Upper lobe of left lung (tissue), 4 donors: ENCODE results near the gene SLC22A12.

ENCODE experiments used
- EP300 ChIP-seq, 4 donors: sonication (generic); formaldehyde crosslinking; IDR thresholded peaks; one replicate each; pipeline ENCODE4 v1.5.1; 2017; ENCODE audit warnings: antibody characterized with exemption in 4 of 4, control low read depth in 2 of 4
- POLR2A ChIP-seq, 4 donors: fragments of 450-650 bp; IDR thresholded peaks; one replicate each; pipeline ENCODE4 v1.5.1; 2016 to 2017; ENCODE audit warnings: antibody characterized with exemption in 4 of 4, mild to moderate bottlenecking in 2 of 4
- POLR2AphosphoS5 ChIP-seq, 2 donors: sonication (generic); formaldehyde crosslinking; IDR thresholded peaks; one replicate each; pipeline ENCODE4 v1.5.1; 2017; ENCODE audit warnings: antibody characterized with exemption in 2 of 2
- TF ChIP-seq, protein P1 (sequence below), 6 experiments: fragments of 450-650 bp in 4 of 6; fragments of 200-600 bp in 2 of 6; sonication (generic) in 2 of 6; IDR thresholded peaks; one replicate each; pipeline ENCODE4 v1.5.1; 2016 to 2019; ENCODE audit warnings: antibody characterized with exemption in 6 of 6

- TF ChIP-seq, protein P1, sequence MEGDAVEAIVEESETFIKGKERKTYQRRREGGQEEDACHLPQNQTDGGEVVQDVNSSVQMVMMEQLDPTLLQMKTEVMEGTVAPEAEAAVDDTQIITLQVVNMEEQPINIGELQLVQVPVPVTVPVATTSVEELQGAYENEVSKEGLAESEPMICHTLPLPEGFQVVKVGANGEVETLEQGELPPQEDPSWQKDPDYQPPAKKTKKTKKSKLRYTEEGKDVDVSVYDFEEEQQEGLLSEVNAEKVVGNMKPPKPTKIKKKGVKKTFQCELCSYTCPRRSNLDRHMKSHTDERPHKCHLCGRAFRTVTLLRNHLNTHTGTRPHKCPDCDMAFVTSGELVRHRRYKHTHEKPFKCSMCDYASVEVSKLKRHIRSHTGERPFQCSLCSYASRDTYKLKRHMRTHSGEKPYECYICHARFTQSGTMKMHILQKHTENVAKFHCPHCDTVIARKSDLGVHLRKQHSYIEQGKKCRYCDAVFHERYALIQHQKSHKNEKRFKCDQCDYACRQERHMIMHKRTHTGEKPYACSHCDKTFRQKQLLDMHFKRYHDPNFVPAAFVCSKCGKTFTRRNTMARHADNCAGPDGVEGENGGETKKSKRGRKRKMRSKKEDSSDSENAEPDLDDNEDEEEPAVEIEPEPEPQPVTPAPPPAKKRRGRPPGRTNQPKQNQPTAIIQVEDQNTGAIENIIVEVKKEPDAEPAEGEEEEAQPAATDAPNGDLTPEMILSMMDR (IDR thresholded peaks at IDR 0.05) = no peak
- no peak for TF ChIP-seq POLR2A (IDR thresholded peaks at IDR 0.05)
- no peak for TF ChIP-seq EP300 (IDR thresholded peaks at IDR 0.05)
- TF ChIP-seq POLR2AphosphoS5 (IDR thresholded peaks at IDR 0.05) = no peak
These were observed 26.6 kb upstream of the SLC22A12 start for GRCh38 chr11:64564419-64564818.
